Effector CD8-positive, alpha-beta T cell (primary cell): ENCODE data around the gene ZNF536.

Source experiments
- DNase-seq: peaks from one replicate; lab custom pipeline; 2025; lab: John Stamatoyannopoulos, UW

ZNF536 gene

DNA sequence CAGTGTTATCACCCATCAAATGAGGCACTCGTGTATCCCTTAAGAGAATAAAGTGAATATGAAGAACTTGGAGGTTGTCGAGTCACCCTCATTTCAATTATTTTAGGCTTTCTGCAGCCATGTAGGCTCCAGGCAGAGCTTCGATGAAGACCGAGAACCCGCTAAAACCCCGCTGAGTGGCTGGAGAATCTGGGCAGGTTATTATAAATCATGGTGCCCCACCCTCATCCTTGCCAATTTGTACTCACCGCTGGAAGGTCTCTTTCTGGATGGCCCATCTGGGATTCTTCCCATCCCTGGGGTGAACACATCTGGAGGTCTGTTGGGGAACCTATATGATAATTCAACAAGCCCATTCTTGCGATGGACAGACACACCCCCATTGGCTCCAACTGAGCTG, 190.8 kb downstream of the ZNF536 start:
- DNase-seq = no peak

DNA sequence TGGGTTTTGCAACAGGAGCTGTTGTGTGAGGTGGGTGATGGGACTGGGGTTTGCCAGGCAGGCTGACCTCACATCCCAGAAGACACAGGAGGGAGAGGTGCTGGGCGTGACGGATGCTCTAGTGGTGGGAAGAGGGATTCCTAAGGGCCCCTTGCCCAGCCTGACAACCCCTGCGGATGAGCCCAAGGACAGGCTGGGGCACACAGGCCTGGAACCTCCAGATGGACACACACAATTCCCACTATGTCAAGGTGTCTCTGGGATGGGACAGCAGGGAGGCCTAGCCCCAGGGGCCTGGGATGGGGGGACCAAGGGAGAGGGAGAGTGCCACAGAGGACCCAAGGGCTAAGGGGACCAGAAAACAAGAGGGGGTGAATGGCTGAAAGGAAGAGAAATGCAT, 191.5 kb downstream of the ZNF536 start:
- no peak for DNase-seq

DNA sequence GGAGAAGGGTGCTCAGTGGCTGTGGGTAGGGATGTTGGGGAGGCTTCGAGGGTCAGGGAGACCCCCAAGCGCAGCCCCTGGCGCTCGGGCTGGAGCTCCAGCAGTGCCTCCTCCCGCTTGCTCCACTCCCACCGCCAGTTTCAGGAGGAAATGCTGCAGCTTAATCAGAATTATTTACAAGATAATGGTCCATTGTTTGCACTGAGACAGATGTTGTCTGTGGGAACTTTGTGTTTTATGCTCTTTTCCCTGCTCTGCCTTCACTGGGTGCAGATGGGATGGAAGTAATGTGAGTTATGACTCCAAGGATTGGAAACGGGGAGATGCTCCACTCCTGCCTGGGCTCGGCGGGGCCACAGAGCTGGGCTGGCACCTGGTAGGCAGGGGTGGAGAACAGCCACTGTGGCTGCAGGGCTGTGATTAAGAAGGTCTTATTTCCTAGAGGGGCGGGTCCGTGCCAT, 192.4 kb downstream of the ZNF536 start:
- DNase-seq = no peak

DNA sequence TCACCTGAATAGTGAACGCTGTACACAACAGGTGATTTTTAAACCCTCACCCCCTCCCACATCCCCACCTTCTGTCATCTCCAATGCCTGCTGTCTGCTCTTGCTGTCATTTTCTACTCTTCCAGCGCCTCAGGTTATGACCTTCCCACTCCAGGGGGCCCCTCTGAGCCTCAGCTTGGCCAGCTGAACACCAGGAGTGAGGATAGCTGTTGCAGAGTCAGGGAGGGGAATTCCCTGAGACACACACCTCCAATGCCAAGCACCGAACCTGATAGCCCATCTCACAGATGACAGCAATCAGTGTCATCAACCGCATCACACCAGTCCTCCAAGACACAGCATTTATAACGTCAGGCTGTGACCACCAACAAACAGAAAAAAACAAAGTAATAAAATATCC, 193.5 kb downstream of the ZNF536 start:
- no peak for DNase-seq

DNA sequence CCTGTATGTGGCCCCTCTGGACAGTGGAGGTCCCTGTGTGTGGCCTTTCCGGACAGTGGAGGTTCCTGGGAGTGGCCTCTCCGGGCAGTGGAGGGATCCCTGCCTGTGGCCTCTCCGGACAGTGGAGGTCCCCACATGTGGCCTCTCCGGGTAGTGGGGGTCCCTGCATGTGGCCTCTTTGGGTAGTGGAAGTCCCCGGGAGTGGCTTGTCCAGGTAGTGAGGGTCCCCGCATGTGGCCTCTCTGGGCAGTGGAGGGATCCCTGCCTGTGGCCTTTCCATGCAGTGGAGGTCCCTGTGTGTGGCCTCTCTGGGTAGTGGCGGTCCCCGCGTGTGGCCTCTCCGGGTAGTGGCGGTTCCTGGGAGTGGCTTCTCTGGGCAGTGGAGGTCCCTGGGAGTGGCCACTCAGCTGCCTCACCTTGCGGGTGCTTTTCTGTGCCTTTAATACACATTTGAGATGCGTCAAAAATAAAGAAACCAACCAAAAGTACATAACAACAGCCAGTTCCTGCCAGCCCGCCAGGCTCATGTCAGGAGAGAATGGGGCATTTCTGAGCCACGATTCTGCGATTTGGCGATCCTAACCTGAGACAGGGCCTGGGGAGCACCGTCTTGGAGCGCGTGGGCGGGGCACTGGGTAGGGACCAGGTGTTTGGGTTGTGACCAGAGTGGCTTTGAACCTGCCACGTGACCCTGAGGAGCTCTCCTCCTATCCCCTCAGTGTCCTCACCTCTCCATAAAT, 194.7 kb downstream of the ZNF536 start:
- DNase-seq = no peak

DNA sequence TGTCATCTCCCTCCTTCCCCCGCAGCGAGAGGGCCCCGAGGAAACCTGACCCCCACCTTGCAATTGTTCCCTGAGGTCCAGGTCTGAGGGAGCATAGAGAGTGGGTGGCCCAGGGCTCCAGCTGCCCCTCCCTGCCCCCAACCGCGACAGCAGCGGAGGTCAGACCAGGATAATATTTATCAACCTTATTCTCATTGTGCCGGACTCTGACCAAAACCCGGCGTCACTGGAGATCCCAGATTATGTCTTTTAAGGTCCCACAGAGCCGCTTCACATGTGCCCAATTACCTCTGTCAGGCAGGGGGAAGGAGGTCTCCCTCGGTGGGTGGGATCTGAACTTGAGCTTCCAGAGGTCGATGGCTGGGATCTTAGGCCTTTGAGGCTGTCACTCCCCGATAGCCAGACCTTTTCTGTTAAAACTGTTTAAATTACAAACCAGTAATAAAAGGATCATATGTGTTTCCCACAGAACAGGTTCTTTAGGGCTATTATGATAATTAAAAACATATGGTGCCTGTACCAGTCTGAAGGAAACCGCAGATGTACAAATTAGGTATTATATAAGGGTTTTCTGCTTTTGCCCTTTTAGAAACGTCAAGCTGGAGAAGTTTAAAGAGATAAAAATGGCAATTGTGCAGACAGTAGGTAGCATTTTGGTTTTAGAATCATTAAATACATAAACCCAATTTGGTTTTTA, 195.5 kb downstream of the ZNF536 start:
- DNase-seq = no peak

DNA sequence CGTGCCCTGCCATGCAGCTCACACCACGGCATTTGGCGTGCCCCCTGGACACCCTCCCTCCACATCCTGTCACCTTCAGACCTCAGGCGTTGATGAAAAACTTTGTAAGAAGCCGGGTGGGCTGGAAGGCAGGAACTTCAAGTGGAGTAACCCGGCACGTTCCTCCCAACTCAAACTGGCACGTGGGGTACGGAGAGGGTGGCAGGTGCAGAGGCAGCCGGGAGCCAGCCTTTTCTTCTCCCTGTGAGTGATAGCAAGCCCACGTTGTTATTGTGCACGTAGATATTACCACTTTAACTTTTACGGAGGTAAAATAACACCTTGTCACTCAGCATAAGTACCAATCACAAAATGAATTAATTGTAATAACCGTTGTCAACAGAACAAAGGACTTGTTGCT, 198.0 kb downstream of the ZNF536 start:
- DNase-seq = no peak

DNA sequence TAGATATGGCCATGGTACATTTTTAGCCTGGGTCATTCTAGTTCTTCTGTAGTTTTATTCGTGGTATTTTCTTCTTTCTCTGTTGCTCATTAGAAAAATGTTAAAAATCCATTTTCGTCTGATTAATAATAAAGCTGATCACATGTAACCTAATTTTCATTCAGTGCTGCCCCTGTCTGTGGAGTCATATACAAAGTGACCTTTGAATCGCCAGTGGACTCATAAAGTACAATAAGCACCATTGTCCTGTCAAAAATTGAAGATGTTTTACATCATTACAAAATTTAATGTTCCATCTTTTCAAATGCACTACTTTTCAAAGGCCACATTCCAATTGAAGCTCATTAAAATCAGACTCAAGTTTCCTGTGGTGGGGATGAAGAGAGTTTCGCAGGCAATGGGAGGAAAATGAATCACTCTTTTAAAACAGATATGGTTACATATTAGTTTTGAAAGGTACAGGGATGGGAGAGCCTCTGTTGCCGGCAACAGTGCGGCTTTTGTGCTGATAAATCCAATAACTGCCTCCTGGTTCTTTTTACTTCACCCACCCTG, 205.4 kb downstream of the ZNF536 start:
- no peak for DNase-seq

DNA sequence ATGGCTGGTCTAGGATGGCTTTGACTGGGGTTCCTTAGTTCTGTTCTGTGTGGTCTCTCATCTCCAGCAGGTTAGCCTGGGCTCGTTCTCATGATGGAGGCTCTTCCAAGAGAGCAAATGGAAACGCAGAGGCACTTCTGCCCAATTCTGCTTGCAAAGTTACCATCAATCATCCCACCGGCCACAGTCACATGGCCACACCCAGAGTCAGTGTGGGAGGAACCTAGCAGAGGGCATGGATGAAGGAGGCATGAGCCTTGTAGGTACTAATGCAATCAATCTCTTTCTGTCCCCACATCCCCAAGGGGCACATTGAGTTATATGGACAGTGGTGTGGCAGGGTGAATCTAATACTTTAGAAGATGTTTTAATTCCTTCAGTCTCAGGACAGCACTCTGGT, 207.2 kb downstream of the ZNF536 start:
- DNase-seq = no peak

DNA sequence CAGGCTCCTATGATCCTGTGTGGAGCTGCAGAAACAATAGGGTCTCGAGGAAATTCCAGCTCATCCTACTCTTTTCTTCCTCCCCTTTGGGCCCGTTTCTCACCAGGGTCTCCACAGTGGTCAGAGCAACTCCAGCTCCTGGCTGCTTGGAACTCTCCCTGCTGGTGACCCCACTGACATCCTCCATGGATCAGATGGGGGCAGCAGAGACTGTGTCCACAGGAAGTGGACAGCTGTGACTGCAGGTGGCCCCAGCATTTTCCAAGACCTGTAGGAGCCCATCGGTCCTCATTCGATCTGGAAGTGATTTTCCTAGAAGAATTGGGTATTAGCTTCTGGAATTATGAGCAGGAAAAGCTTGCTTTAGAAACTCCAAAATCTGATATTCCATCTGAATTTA, 208.5 kb downstream of the ZNF536 start:
- no peak for DNase-seq

DNA sequence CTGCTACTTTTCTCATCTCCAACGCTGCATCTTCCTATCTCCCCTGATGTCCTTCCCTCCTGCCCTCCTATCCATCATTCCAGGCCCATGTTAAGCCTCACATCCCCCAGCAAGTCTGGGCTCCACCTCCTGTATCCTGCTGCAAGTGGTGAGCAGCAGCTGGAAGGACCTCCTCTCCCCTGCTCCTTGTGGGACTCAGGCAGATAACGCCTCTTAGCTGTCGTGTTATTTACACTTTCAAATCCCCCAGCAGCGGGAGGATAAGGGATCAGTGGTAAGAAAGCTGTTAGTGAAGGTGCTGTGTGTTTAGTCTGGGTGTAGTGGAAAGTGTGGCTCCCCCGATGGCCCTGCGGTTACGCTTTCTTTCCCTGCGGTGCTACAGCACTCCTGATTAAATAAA, 211.9 kb downstream of the ZNF536 start:
- no peak for DNase-seq

DNA sequence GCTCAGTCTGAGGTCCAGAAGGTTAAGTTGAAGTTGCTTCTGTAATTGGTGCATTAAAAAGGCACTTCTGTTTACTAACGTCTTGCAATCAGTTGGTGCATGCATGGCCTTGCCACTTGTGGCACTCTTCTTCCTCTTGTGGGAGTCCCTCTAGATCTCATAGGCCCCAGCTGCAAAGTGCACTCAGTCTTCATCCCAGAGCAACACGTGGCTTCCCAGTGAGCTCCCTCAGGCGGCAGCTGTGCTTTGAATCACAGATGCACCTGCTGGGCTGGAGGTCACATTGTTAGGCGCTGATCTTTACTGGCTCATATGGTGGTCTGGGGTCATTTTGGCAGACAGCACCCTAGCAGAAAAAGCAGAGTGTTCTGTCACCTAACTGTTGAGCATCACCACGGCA, 215.7 kb downstream of the ZNF536 start:
- no peak for DNase-seq

DNA sequence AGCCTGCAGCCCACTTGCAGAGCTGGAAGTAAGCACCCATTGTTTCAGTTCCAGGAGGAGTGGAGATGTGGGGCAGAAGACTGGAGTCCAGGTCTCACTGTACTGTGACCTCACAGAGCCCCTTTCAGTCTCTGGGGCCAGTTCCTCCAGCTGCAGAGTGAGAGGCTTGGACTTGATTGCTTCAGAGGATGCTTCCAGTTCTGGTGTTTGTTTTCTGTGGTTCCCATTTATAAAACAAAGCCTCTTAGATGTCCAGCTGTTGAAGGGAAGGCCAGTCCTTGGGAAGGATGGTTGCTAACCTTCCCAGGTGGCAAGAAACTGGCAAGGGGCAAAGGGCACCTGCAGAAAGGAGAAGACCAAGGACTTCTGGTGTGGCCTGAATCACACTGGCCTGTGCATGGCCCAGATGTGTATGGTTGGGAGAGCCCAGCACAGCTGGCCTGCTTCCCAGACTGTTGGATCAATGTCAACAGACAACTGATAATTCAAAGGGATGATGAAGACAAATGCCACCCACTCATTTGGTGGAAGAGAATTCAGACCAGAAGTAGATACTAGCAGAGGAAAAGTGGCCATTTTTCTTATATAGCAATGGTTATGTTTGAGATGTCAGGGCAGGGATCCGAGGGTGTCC, 218.5 kb downstream of the ZNF536 start:
- DNase-seq = no peak

DNA sequence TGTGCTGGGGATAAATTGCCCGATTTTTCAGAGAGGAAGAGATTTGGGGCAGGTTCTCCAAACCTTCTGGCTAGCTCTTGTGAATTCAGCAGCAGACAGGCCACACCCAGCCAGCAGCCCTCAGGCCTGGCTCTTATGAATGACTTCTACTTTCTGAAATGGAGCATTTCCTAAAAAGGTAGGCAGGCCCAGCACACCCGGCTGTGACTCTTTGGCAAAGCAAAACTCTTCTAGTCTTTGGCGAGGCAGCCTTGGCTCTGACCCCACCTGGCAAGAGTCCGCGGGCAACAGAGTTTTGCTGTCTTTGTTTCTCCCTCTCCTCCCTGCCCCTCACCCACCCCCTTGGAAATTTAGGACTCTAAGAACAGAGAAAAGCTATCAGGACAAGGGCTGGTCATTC, 221.2 kb downstream of the ZNF536 start:
- DNase-seq = no peak

DNA sequence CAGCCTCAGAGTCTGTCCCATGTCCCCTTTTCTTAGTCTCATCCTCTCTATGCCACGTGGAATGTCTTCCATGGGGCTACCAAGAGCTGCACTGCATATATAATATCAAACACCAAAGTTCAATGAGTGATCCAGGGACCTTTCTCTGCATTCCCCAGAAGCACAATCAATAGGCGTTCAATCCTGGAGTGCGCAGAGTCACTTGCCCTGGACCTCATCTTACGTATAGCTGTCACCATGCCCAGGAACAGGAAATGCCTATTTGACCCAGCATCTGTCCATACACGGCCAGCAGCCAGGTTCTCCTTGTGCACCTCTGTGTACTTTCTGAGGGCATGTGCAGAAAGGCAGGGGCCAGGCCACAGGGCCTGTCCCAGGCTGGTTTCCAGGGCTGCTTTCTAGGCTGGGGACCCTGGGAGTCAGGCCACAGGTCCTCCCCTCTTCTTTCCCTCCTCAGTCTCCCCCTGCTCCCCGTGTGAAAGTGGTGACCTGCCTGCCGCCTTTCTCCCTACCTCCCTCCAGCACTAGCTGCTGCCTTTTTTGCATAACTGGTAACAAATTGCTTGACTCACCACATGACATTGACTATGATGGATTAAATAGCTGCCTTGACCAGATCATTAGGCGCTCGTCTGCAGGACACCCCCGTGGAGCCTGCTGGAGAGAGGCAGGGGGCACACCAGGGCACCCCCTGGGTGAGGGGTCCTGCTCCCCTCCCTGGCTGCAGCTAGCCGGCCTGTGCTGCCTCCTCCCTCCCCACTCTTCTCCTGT, 222.0 kb downstream of the ZNF536 start:
- no peak for DNase-seq

DNA sequence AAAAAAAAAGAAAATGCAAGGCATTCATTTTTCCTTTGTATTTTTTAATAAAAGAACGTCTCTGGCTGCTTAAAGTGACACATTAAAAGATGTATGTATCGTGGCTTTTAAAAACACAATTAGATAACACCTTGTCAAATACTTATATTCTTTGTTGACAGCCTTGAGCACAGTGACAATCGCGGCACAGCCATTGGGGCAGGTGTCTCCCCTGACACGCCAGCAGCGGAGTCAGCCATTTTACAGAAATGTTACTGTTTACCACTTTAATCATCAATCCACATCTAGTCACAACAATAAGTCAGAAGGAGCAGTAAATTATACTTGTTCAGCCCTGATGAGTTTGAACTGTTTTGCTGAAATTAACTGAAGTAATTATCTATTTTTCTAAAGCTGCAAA, 224.1 kb downstream of the ZNF536 start:
- no peak for DNase-seq

DNA sequence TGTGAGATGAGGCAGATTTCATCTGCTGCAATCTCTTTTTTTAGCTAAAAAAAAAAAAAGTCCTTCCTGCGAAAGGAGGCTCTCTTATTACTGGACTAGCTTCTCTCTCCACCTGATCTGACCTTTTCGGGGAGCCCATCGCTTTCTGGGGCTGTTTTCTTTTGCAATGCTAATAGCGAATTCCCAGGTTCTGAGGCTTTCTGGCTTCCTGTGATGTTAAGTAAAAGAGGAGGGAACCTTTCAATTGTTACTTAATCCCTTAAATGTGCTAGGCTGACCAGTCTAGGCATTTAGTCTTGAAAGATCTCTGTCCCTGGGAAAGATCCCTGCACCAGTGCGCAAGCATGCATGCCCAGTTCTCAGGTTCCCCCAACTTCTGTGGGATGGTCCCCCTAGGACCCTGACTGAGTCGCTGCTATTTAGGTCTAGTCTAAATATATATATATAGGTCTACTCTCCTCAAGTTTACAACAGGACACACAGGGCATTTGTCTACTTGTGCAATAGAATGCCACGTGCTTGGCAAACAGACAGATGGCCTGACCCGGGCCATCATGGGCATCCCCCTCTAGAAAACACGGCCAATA, 224.7 kb downstream of the ZNF536 start:
- DNase-seq = no peak

DNA sequence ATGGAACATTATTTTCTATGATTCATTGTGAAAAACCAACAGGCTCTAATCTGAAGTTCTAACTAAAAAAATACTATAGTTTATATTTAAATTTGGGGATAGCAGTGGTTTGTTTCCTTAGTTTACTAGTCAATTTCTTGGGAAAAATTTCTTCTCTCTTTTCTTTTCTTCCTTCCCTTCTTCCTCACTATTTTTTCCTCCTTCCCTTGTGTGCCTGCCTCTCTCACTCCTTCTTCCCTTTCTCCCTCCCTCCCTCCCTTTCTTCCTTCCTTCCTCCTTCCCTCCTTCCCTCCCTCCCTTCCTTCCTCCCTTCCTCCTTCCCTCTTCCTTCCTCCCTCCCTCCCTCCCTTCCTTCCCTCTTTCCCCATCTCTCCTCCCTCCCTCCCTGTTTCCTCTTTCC, 226.5 kb downstream of the ZNF536 start:
- DNase-seq = no peak

DNA sequence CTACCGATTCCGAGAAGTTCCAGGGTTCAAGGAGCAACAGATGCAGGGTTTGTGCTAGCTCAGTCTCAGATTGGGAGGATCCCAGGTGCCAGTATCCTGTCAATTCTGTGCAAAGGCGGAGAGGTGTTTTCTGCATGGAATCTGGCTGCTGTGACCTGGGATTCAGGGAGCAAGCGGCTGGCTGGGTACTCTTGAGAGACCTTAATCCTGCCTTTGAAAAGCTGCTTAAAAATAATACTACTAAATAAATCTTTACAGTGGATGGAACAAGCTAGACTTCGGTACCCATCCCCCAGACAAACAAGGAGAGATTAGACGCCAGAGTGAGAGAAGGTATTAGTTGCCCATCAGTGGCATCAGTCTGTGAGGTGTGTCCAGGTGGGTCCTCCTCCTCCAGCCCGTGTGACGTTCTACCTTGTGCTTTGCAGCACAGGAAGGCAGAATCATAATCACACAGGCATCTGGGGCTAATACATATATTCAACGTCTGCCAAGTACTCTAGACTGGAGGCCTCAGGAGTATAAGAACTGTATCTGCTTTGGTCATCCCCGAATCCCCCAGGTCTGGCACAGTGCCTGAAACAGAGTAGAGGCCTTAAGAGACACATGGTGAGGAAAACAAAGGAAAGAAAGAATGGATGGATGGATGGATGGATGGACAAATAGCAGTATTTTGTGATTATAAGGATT, 230.6 kb downstream of the ZNF536 start:
- no peak for DNase-seq

DNA sequence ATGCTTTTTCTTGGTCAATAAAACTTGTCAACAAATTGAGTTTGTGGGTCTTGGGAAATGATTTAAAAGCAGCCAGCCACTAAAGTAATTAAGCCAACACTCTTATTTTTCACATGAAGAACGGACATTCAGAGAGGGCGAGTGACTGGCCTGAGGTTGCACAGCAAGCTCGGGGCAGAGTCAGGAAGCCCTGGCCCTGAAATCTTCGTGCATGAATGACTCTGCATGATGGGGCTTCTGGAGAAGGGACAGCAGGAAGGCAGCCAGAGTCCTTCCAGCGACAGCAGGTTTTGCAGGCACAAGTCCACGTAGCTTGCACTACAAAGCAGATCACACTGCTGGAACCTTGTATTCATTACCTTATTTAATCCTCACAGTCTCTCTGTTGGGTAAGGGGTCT, 232.5 kb downstream of the ZNF536 start:
- no peak for DNase-seq

DNA sequence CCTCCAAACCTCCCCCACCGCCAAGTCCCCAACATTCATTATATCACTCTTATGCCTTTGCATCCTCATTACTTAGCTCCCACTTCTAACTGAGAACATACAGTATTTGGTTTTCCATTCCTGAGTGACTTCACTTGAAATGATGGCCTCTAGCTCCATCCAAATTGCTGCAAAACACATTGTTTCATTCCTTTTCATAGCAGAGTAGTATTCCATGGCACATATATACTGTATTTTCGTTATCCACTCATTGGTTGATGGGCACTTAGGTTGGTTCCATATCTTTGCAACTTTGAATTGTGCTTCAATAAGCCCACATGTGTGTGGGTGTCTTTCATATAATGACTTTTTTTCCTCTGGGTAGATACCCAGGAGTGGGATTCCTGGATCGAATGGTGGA, 233.1 kb downstream of the ZNF536 start:
- DNase-seq = no peak
